Trophoblast cell (in vitro differentiated cells and primary cell): ENCODE results near the gene IHH.

Source experiments
- DNase-seq, 2 donors: peaks; one replicate each; pipeline ENCODE4 v3.0.0-alpha.2; 2016
- H2AFZ ChIP-seq: 2 replicates; pipeline ENCODE4 v1.6.1; 2013; ENCODE audit warnings: low read length, moderate library complexity, mild to moderate bottlenecking; ENCODE audit not compliant: insufficient read depth, poor library complexity
- H2AK5ac ChIP-seq: 2 replicates; pipeline ENCODE4 v1.6.1; 2013; ENCODE audit warnings: mild to moderate bottlenecking, low read length
- H2BK120ac ChIP-seq: 2 replicates; pipeline ENCODE4 v1.6.1; 2013; ENCODE audit warnings: low read length, mild to moderate bottlenecking, moderate library complexity; ENCODE audit not compliant: insufficient read depth, poor library complexity
- H2BK12ac ChIP-seq: 2 replicates; pipeline ENCODE4 v1.6.1; 2013; ENCODE audit warnings: mild to moderate bottlenecking, low read length, moderate library complexity
- H2BK5ac ChIP-seq: 2 replicates; pipeline ENCODE4 v1.6.1; 2013; ENCODE audit warnings: low read length, low read depth, moderate library complexity, mild to moderate bottlenecking; ENCODE audit not compliant: poor library complexity
- H3K14ac ChIP-seq: 2 replicates; pipeline ENCODE4 v1.6.1; 2013; ENCODE audit warnings: mild to moderate bottlenecking, low read length
- H3K18ac ChIP-seq: 2 replicates; pipeline ENCODE4 v1.6.1; 2013; ENCODE audit warnings: mild to moderate bottlenecking, low read length
- H3K23ac ChIP-seq: 2 replicates; pipeline ENCODE4 v1.6.1; 2013; ENCODE audit warnings: low read length
- H3K27ac ChIP-seq: 2 replicates; pipeline ENCODE4 v1.5.1; 2013; ENCODE audit warnings: low read depth, mild to moderate bottlenecking, inconsistent platforms, low read length, moderate library complexity
- H3K27me3 ChIP-seq: 2 replicates; pipeline ENCODE4 v1.6.1; 2013; ENCODE audit warnings: inconsistent platforms, mild to moderate bottlenecking, low read length, moderate library complexity; ENCODE audit not compliant: insufficient read depth
- H3K36me3 ChIP-seq, 2 experiments: 1 replicate in 1 of 2; 2 replicates in 1 of 2; pipeline ENCODE4 v1.6.1; 2013; ENCODE audit warnings: low read length in 2 of 2, mild to moderate bottlenecking in 2 of 2, moderate library complexity in 1 of 2; ENCODE audit not compliant: insufficient read depth in 2 of 2, control insufficient read depth in 1 of 2
- H3K4ac ChIP-seq: 2 replicates; pipeline ENCODE4 v1.6.1; 2013; ENCODE audit warnings: low read depth, mild to moderate bottlenecking, low read length, moderate library complexity
- H3K4me1 ChIP-seq, 2 experiments: 1 replicate in 1 of 2; 2 replicates in 1 of 2; pipeline ENCODE4 v1.6.1; 2013; ENCODE audit warnings: low read length in 2 of 2, mild to moderate bottlenecking in 2 of 2, moderate library complexity in 1 of 2; ENCODE audit not compliant: insufficient read depth in 2 of 2, control insufficient read depth in 1 of 2
- H3K4me2 ChIP-seq: 2 replicates; pipeline ENCODE4 v1.6.1; 2013; ENCODE audit warnings: inconsistent platforms, mild to moderate bottlenecking, low read length, moderate library complexity
- H3K4me3 ChIP-seq: 2 replicates; pipeline ENCODE4 v1.5.1; 2013; ENCODE audit warnings: mild to moderate bottlenecking, low read depth, low read length, inconsistent platforms
- H3K79me1 ChIP-seq: one replicate; pipeline ENCODE4 v1.6.1; 2013; ENCODE audit warnings: low read length
- H3K79me2 ChIP-seq: 2 replicates; pipeline ENCODE4 v1.6.1; 2013; ENCODE audit warnings: low read length, mild to moderate bottlenecking; ENCODE audit not compliant: control insufficient read depth, insufficient read depth, poor library complexity
- H3K9ac ChIP-seq: 2 replicates; pipeline ENCODE4 v1.6.1; 2013; ENCODE audit warnings: mild to moderate bottlenecking, low read length
- H3K9me3 ChIP-seq: 2 replicates; pipeline ENCODE4 v1.6.1; 2013; ENCODE audit warnings: low read depth, mild to moderate bottlenecking, control low read depth, inconsistent platforms, low read length; ENCODE audit not compliant: insufficient read depth
- H4K12ac ChIP-seq: 2 replicates; pipeline ENCODE4 v1.6.1; 2013; ENCODE audit warnings: low read depth, mild to moderate bottlenecking, low read length, moderate library complexity
- H4K8ac ChIP-seq: 2 replicates; pipeline ENCODE4 v1.6.1; 2013; ENCODE audit warnings: low read depth, mild to moderate bottlenecking, low read length, moderate library complexity
- H4K91ac ChIP-seq: one replicate; pipeline ENCODE4 v1.6.1; 2013; ENCODE audit warnings: low read depth, mild to moderate bottlenecking, low read length, moderate library complexity
- WGBS: extraction: QIAGEN DNeasy Blood & Tissue Kit; methylation state at CpG from one replicate; pipeline ENCODE4 v1.1.7; 2013; ENCODE audit warnings: missing lambda C conversion rate; ENCODE audit not compliant: insufficient read length, insufficient coverage; ENCODE audit errors: extremely low coverage; 5-methylcytosine and 5-hydroxymethylcytosine counted together

The IHH gene

DNA sequence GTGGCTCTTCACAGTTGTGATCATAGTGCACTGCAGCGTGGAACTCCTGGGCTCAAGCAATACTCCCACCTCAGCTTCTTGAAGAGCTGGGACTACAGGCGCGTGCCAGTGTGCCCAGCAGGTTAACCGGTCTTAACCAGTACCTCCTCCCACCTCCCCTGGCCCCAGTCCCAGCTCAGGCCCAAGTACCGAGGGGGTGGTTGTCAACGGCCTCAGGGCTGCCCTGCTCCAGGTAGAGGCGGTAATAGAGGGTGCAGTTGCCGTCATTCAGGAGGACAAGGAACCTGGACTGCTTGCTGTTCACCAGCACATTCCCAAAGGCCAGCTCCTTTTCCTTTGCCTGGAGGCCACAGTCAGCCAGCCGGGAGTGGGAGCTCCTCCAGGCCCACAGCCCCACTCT, 39.1 kb downstream of the IHH start:
- H3K79me1 ChIP-seq: no peaks in the 10 kb centered on the region
- WGBS: no CpG with 5 or more reads among the region's 9 CpGs
- no peak overlapping the region for H4K12ac ChIP-seq
- H2BK120ac ChIP-seq: no peak overlapping the region
- H3K4me3 ChIP-seq: no peak overlapping the region
- H3K4me1 ChIP-seq: peaks cover 2 to 3% of the 10 kb centered on the region in 2 experiments
- H3K4ac ChIP-seq: no peak overlapping the region
- DNase-seq: no peak
- no peak overlapping the region for H3K9ac ChIP-seq
- H3K18ac ChIP-seq: no peak overlapping the region
- H2AK5ac ChIP-seq: no peak overlapping the region
- H2BK12ac ChIP-seq: no peak overlapping the region
- no peak overlapping the region for H3K27ac ChIP-seq
- H2BK5ac ChIP-seq: no peak overlapping the region
- no peak overlapping the region for H2AFZ ChIP-seq
- H3K23ac ChIP-seq: no peak overlapping the region
- H3K9me3 ChIP-seq: peaks cover 2% of the 10 kb centered on the region
- H3K27me3 ChIP-seq: peaks cover 2% of the 10 kb centered on the region
- H4K91ac ChIP-seq: no peak overlapping the region
- no peak overlapping the region for H4K8ac ChIP-seq
- H3K79me2 ChIP-seq: no peaks in the 10 kb centered on the region
- no peak overlapping the region for H3K14ac ChIP-seq
- H3K36me3 ChIP-seq: no peaks in the 10 kb centered on the region
- no peak overlapping the region for H3K4me2 ChIP-seq

DNA sequence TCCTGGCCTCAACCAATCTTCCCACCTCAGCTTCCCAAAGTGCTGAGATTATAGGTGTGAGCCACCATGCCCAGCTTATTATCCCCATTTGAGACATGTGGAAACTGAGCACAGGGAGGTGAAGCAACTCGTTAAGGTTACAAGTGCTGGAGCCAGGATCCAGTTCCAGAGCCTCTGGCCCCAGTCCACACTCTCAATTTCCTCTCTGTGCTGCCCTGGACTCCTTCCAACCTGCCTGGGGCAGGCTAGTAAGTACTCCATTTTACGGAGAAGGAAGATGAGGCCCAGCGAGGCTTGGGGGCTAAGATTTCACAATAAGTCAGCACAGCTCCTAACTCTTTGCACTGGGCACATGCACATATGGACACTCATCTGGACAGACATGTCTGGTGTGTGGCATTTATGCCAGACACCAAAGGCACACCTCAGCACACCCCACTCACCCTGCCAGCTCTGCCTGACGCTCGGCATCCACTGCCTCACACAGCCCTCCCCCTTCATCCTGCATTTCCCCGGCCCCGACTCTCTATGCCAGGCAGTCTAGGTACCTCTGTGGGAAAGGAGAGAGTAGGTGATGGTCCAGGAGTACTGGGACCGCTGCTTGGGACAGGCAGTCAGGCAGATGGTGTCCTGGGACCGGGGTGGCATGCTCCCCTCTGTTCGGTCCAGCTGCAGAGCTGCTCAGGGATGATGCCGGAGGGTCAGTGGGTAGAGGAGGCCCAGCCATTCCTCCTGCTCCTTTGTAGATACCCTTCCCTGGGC, 39.9 kb downstream of the IHH start:
- Histone ChIP-seq H3K4ac (no peak overlapping the region), H2BK12ac (no peak overlapping the region), H3K14ac (no peak overlapping the region), H3K23ac (no peak overlapping the region), H3K27me3 (peaks cover 2% of the 10 kb centered on the region), H4K91ac (no peak overlapping the region), H3K18ac (no peak overlapping the region), H3K79me2 (no peaks in the 10 kb centered on the region), H2BK5ac (no peak overlapping the region), H3K4me2 (no peak overlapping the region), H4K12ac (no peak overlapping the region), H3K4me1 (peaks cover 2 to 3% of the 10 kb centered on the region in 2 experiments), H4K8ac (no peak overlapping the region), H3K4me3 (no peak overlapping the region), H2BK120ac (no peak overlapping the region), H3K79me1 (no peaks in the 10 kb centered on the region), H2AK5ac (no peak overlapping the region), H3K36me3 (no peaks in the 10 kb centered on the region), H2AFZ (no peak overlapping the region), H3K27ac (no peak overlapping the region), H3K9ac (no peak overlapping the region), H3K9me3 (peaks cover 2% of the 10 kb centered on the region)
- WGBS: no CpG with 5 or more reads among the region's 11 CpGs
- no peak for DNase-seq

- H2AK5ac ChIP-seq: no peak overlapping the region
- no peak overlapping the region for H3K4me2 ChIP-seq
- no peak overlapping the region for H3K9ac ChIP-seq
- H4K12ac ChIP-seq: no peak overlapping the region
- H3K4me3 ChIP-seq: no peak overlapping the region
- H3K4ac ChIP-seq: no peak overlapping the region
- H3K79me1 ChIP-seq: no peaks in the 10 kb centered on the region
- WGBS: no CpG with 5 or more reads among the region's 6 CpGs
- H3K27me3 ChIP-seq: peaks cover 2% of the 10 kb centered on the region
- no peak overlapping the region for H3K27ac ChIP-seq
- no peak overlapping the region for H3K23ac ChIP-seq
- H4K91ac ChIP-seq: no peak overlapping the region
- H3K4me1 ChIP-seq: peaks cover 2 to 3% of the 10 kb centered on the region in 2 experiments
- H2AFZ ChIP-seq: no peak overlapping the region
- peaks cover 5% of the 10 kb centered on the region for H3K9me3 ChIP-seq
- no peak overlapping the region for H3K18ac ChIP-seq
- no peak for DNase-seq
- H3K36me3 ChIP-seq: no peaks in the 10 kb centered on the region
- H2BK120ac ChIP-seq: no peak overlapping the region
- no peak overlapping the region for H2BK12ac ChIP-seq
- no peak overlapping the region for H2BK5ac ChIP-seq
- H3K79me2 ChIP-seq: no peaks in the 10 kb centered on the region
- H3K14ac ChIP-seq: no peak overlapping the region
- H4K8ac ChIP-seq: no peak overlapping the region
These were observed 41.3 kb downstream of the IHH start for GRCh38 chr2:219019436-219019835.

DNA sequence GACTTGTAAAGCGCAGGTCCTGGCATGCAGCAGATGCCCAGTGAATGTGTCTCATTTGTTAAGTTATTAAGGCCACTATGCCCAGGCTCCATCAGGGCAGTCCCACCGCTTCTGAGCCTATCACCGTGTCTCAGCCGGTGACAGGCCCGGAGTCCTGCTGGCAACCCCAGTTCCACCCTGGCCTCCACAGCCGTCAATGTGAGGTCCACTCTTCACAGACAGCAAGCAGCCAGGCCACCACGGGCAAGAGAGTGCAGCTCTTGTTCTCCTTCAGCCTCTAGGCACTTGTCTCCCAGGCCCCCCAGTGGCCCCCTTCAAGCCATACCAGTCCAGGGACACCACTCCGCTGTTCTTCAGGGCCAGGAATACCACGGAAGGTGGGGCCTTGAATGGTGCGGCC, 42.0 kb downstream of the IHH start:
- H3K4me2 ChIP-seq: no peak overlapping the region
- no peak overlapping the region for H4K91ac ChIP-seq
- H3K27ac ChIP-seq: no peak overlapping the region
- peaks cover 2% of the 10 kb centered on the region for H3K27me3 ChIP-seq
- no peak overlapping the region for H2BK5ac ChIP-seq
- H3K4me3 ChIP-seq: no peak overlapping the region
- H3K4me1 ChIP-seq: no peaks in the 10 kb centered on the region
- no peak overlapping the region for H3K18ac ChIP-seq
- no peak overlapping the region for H4K12ac ChIP-seq
- WGBS: no CpG with 5 or more reads among the region's 10 CpGs
- H3K79me1 ChIP-seq: no peaks in the 10 kb centered on the region
- H4K8ac ChIP-seq: no peak overlapping the region
- H3K4ac ChIP-seq: no peak overlapping the region
- H2BK12ac ChIP-seq: no peak overlapping the region
- no peaks in the 10 kb centered on the region for H3K79me2 ChIP-seq
- H3K9me3 ChIP-seq: peaks cover 3% of the 10 kb centered on the region
- no peak overlapping the region for H3K9ac ChIP-seq
- H3K14ac ChIP-seq: no peak overlapping the region
- no peaks in the 10 kb centered on the region for H3K36me3 ChIP-seq
- DNase-seq: no peak
- no peak overlapping the region for H2AK5ac ChIP-seq
- H2AFZ ChIP-seq: no peak overlapping the region
- H3K23ac ChIP-seq: no peak overlapping the region
- no peak overlapping the region for H2BK120ac ChIP-seq
